ENCODE measurements around the gene GAB3. TPM values are rescaled to one million over a fixed set of nuclear protein-coding genes. Genes with fewer than 3 reads are reported as not detected.

GAB3 gene
- total and polyA plus RNA-seq, 4 donors: 0.66 to 10.4 (median 1.6) TPM

GRCh38 chrX:154661899-154662298 is 89.0 kb downstream of the GAB3 start (continued):
- TF ChIP-seq RAD21 (IDR thresholded peaks at IDR 0.05): no peak
- TF ChIP-seq YY1 (IDR thresholded peaks at IDR 0.05): no peak
- TF ChIP-seq NR2F2 (IDR thresholded peaks at IDR 0.05): no peak
- no peak for TF ChIP-seq EGR1 (IDR thresholded peaks at IDR 0.05; ENCODE audit: low read depth in 2 of 2)
- TF ChIP-seq FOXA1 (IDR thresholded peaks at IDR 0.05): no peak
- TF ChIP-seq ATF3 (IDR thresholded peaks at IDR 0.05): no peak
- TF ChIP-seq HNF4A (conservative IDR thresholded peaks at IDR 0.05): no peak

DNA sequence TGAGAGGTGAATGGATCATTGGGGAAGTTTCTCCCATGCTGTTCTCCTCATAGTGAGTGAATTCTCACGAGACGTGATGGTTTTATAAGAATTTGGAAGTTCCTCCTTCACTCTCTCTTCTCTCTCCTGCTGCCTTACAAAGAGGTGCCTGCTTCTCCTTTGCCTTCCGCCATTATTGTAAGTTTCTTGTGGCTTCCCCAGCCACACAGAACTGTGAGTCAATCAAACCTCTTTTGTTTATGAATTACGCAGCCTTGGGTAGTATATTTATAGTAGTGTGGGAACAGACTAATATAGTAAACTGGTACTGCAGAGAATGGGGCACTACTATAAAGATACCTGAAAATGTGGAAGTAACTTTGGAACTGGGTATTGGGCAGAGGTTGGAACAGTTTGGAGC is 89.7 kb downstream of the GAB3 start:
- DNase-seq (ENCODE audit: low spot score): no peak
- WGBS: 86% methylated on average over 4 of the region's 4 CpGs
- no peak overlapping the region for H3K27ac ChIP-seq (ENCODE audit: low read depth in 1 of 2, low read length in 2 of 2)
- no peak overlapping the region for H3K4me3 ChIP-seq (ENCODE audit: low read depth in 1 of 3, low read length in 3 of 3)
- H3K9ac ChIP-seq (ENCODE audit: low read depth in 1 of 2, low read length in 2 of 2): no peak overlapping the region
- H3K4me1 ChIP-seq (ENCODE audit: control insufficient read depth in 4 of 4, insufficient read depth in 4 of 4, low read length in 3 of 4): no peaks in the 10 kb centered on the region
- TF ChIP-seq YY1 (IDR thresholded peaks at IDR 0.05) (no peak), EGR1 (IDR thresholded peaks at IDR 0.05; ENCODE audit: low read depth in 2 of 2) (no peak), FOXA1 (IDR thresholded peaks at IDR 0.05) (no peak), REST (IDR thresholded peaks at IDR 0.05) (no peak), GABPA (IDR thresholded peaks at IDR 0.05 in 1 of 2, conservative IDR thresholded peaks at IDR 0.05 in 1 of 2) (no peak), NR2F2 (IDR thresholded peaks at IDR 0.05) (no peak), TAF1 (conservative IDR thresholded peaks at IDR 0.05) (no peak), SP1 (IDR thresholded peaks at IDR 0.05) (no peak), JUND (IDR thresholded peaks at IDR 0.05) (no peak), RAD21 (IDR thresholded peaks at IDR 0.05) (no peak), HNF4G (IDR thresholded peaks at IDR 0.05) (no peak)
- TF ChIP-seq, protein P1, sequence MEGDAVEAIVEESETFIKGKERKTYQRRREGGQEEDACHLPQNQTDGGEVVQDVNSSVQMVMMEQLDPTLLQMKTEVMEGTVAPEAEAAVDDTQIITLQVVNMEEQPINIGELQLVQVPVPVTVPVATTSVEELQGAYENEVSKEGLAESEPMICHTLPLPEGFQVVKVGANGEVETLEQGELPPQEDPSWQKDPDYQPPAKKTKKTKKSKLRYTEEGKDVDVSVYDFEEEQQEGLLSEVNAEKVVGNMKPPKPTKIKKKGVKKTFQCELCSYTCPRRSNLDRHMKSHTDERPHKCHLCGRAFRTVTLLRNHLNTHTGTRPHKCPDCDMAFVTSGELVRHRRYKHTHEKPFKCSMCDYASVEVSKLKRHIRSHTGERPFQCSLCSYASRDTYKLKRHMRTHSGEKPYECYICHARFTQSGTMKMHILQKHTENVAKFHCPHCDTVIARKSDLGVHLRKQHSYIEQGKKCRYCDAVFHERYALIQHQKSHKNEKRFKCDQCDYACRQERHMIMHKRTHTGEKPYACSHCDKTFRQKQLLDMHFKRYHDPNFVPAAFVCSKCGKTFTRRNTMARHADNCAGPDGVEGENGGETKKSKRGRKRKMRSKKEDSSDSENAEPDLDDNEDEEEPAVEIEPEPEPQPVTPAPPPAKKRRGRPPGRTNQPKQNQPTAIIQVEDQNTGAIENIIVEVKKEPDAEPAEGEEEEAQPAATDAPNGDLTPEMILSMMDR (IDR thresholded peaks at IDR 0.05; ENCODE audit: low read depth, low read length, missing input control): no peak
- H3K27me3 ChIP-seq (ENCODE audit: control insufficient read depth in 4 of 4, insufficient read depth in 4 of 4, low read length in 3 of 4): no peaks in the 10 kb centered on the region
- no peaks in the 10 kb centered on the region for H3K36me3 ChIP-seq (ENCODE audit: control insufficient read depth in 4 of 4, insufficient read depth in 3 of 4, low read depth in 1 of 4, low read length in 3 of 4)
- peaks cover 0 to 4% (median 1%) of the 10 kb centered on the region in 4 donors for H3K9me3 ChIP-seq (ENCODE audit: control insufficient read depth in 4 of 4, low read length in 3 of 4)

DNA sequence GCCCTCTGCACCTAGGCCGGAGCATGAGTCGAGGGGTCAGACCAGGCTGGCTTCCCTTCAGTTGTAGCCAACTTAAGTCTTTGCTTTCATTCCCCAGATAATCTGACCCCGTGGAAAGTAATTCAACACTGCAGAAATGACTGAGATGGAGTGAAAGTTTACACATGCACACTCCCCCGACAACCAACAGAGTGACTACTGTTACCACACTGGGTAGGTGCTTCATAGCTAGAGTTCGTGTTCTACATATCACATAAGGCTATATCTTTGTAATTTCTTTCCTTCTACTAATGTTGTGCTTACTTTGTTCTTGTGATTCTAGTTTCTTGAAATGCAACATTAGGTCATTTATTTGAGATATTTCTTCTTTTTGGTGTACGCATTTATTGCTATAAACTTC is 90.3 kb downstream of the GAB3 start:
- no peak overlapping the region for H3K27ac ChIP-seq (ENCODE audit: low read depth in 1 of 2, low read length in 2 of 2)
- 84% methylated on average over 6 of the region's 6 CpGs for WGBS
- H3K4me3 ChIP-seq (ENCODE audit: low read depth in 1 of 3, low read length in 3 of 3): no peak overlapping the region

More for the DNA sequence above, 90.3 kb downstream of the GAB3 start:
- H3K36me3 ChIP-seq (ENCODE audit: control insufficient read depth in 4 of 4, insufficient read depth in 3 of 4, low read depth in 1 of 4, low read length in 3 of 4): no peaks in the 10 kb centered on the region
- TF ChIP-seq FOXA1 (IDR thresholded peaks at IDR 0.05) (no peak), HNF4G (IDR thresholded peaks at IDR 0.05) (no peak), MAX (IDR thresholded peaks at IDR 0.05) (no peak), RAD21 (IDR thresholded peaks at IDR 0.05) (no peak), ZBTB33 (IDR thresholded peaks at IDR 0.05) (no peak), RXRA (IDR thresholded peaks at IDR 0.05) (no peak), HNF4A (conservative IDR thresholded peaks at IDR 0.05) (no peak), TAF1 (conservative IDR thresholded peaks at IDR 0.05) (no peak), NR2F2 (IDR thresholded peaks at IDR 0.05) (no peak), YY1 (IDR thresholded peaks at IDR 0.05) (no peak), GABPA (IDR thresholded peaks at IDR 0.05 in 1 of 2, conservative IDR thresholded peaks at IDR 0.05 in 1 of 2) (no peak), SP1 (IDR thresholded peaks at IDR 0.05) (no peak), FOXA2 (IDR thresholded peaks at IDR 0.05) (no peak)
- TF ChIP-seq, protein P1 (IDR thresholded peaks at IDR 0.05; ENCODE audit: low read depth, low read length, missing input control): no peak
- no peaks in the 10 kb centered on the region for H3K4me1 ChIP-seq (ENCODE audit: control insufficient read depth in 4 of 4, insufficient read depth in 4 of 4, low read length in 3 of 4)
- no peaks in the 10 kb centered on the region for H3K27me3 ChIP-seq (ENCODE audit: control insufficient read depth in 4 of 4, insufficient read depth in 4 of 4, low read length in 3 of 4)
- DNase-seq (ENCODE audit: low spot score): no peak
- H3K9me3 ChIP-seq (ENCODE audit: control insufficient read depth in 4 of 4, low read length in 3 of 4): peaks cover 0 to 4% (median 1%) of the 10 kb centered on the region in 4 donors
- no peak overlapping the region for H3K9ac ChIP-seq (ENCODE audit: low read depth in 1 of 2, low read length in 2 of 2)
